ENCODE results near the gene ABCA10. TPM values are rescaled to one million over a fixed set of nuclear protein-coding genes. Genes with fewer than 3 reads are reported as not detected.
"Not testable (repeated sequence)": the region's sequence is repeated elsewhere in the genome, so short reads cannot be mapped to it uniquely, and the experiment has no call there.

The ABCA10 gene
- total RNA-seq: 0.64 TPM in 2 replicates

- intact Hi-C loops (cut with micrococcal nuclease): no loop called here
These were observed at the start of gene ABCA10 for GRCh38 chr17:69228576-69228975. Gene ABCA10, minus strand, starts transcription at chr17:69228824. Its CDS starts 3,466 bp downstream, at chr17:69225358.

- intact Hi-C loops (cut with micrococcal nuclease): not testable (repeated sequence)
These were observed 47.7 kb upstream of the ABCA10 start for GRCh38 chr17:69276279-69276678.

DNA sequence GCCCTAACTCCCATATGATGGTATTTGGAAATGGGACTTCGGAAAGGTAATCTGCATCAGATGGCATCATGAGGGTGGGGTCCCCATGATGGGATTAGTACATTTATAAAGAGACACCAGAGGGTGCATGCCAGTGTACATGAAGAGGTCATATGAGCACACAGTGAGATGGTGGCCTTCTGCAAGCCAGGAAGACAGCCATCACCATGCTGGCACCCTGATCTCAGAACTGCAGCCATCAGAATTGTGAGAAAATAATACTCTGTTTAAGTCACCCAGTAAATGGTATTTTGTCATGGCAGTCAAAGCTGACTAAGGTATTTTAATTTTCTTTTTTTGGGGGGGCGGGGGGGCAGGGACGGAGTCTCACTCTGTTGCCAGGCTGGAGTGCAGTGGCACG, 47.1 kb upstream of the ABCA10 start:
- intact Hi-C loops (cut with micrococcal nuclease): no loop called here

DNA sequence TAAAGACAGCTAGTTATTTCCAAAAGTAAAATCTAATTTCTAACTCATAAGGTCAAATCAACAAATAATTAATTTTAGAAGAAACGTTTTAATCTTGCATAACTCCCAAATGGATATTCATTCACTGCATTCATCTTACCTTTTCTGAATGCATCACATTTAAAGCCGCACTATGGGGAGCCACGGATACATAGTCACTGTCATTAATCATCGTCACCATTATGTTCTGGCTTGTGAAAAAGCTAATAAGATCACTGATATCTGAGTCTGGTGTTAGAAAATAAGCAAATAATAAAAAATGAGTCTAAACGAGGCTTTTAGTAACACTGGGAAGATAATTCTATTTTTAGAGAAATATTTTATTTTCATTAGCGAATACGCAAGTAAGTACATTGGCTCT, 42.4 kb upstream of the ABCA10 start:
- intact Hi-C loops (cut with micrococcal nuclease): no loop called here

DNA sequence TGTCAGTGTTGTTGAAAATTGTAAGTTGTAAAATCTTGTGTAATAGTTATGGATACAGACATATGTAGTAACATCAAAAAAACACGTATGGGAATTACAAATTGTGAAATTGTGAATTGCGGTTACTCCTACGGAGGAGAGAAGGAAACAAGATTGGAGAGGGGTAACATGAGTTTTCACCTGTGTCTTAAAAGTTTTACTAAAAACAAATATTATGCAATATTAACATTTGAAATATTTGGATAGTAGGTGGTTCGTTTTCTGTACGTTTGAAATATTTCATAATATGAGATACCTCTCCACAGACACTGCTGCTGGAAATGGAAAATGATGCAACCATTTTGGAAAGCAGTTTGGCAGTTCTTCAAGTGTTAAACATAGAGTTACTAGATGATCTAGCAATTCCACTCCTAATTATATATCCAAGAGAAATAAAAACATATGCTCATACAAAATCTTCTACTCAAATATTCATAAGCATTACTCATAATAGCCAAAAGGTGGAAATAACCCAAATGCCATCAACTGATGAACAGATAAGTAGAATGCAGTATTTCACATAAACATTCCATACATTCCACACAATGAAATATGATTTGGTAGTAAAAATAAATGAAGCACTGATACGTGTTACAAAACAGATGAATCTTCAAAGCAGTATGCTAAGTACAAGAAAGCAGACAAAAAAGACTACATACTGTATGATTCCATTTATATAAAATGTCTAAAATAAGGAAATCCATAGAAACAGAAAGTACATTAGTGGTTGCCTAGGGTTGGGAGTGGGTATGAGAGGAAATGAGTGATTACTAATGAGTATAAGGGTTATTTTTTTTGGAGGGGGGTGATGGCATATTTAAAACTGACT, 40.7 kb upstream of the ABCA10 start:
- intact Hi-C loops (cut with micrococcal nuclease): no loop called here

DNA sequence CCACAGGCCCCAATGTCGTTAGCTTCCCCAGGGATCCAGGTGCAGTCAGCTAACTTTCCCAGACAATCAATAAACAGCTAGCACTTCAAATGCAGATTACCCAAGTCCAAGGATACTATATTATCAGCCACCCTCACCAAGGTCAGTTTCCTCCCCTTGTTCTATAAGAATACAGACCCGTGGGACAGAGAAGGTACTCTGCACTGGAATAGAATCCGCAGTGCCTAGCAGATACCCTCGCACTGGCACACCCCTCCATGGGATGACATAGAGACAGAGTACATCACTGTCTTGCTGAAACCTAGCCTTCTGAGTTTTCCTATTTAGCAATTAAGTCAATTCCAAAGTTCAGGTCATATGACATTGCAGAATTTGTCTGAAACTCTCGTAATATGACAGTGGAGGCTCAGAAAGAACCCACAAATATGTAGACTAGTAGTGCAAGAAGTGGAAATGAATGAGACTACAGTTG, 40.0 kb upstream of the ABCA10 start:
- intact Hi-C loops (cut with micrococcal nuclease): no loop called here

GRCh38 chr17:69267219-69267618, 38.6 kb upstream of the ABCA10 start:
- intact Hi-C loops (cut with micrococcal nuclease): no loop called here

- intact Hi-C loops (cut with micrococcal nuclease): no loop called here
These were observed 37.2 kb upstream of the ABCA10 start for GRCh38 chr17:69265873-69266272.

DNA sequence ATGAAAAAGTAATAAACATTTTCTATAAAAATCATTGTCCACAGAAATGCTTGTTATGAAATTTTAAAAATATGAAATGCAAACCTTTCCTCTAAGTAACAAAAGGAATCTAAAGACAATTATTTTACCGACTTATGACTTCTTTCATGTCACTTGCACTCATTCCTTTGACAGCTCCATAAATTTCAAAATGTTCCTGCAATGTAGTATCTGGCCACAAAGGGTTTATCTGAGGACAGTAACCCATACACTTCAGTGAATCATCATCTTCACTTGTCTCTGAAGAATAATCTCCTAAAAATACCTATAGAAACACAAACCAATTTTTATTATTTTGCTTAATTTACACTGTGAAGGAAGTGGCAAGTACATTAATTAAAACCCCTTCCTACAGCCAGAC, 25.6 kb upstream of the ABCA10 start:
- intact Hi-C loops (cut with micrococcal nuclease): no loop called here

DNA sequence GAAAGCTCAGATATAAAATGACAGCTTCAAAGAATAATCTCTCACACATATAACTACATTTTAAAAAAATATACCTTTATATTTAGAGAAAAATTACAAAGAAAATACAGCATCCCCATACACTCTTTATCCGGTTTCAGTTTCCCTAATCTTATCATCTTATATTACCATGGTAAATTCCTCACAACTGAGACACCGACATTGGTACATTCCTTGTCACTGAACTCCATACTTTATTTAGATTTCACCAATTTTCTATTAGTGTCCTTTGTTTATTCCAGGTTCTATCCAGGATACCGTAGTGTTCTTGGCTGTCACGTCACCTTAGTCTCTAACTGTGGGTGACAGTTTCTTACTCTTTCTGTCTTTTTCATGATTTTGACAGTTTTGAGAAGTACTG, 22.0 kb upstream of the ABCA10 start:
- intact Hi-C loops (cut with micrococcal nuclease): no loop called here

GRCh38 chr17:69246726-69247375, 18.2 kb upstream of the ABCA10 start:
- intact Hi-C loops (cut with micrococcal nuclease): loop anchor here (1.0 kb wide), 1 partner anchor 470 kb away; no protein-coding TSS in a partner anchor

DNA sequence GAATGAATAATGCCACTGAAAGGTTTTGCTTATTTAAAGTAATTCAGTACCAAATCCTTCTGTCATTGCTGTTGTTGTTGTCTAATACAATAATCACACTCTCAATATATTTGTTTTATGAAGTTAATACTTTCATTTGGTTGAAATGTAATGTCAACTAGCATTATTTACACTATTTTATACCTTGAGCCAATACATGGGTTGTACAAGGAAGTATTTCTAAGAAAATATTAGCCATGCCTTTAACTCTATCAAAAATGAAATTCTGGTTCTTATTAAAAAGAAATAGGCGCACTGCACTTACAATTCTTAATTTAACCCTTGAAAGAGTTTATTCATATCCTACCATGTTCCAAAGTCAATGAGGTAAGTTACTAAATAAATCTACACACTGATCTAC, 17.6 kb upstream of the ABCA10 start:
- intact Hi-C loops (cut with micrococcal nuclease): no loop called here

GRCh38 chr17:69245617-69246016, 17.0 kb upstream of the ABCA10 start:
- intact Hi-C loops (cut with micrococcal nuclease): no loop called here

GRCh38 chr17:69239611-69240600, 11.3 kb upstream of the ABCA10 start:
- intact Hi-C loops (cut with micrococcal nuclease): loop anchor here (5.0 kb wide), 2 partner anchors 448 to 708 kb away; no protein-coding TSS in a partner anchor

DNA sequence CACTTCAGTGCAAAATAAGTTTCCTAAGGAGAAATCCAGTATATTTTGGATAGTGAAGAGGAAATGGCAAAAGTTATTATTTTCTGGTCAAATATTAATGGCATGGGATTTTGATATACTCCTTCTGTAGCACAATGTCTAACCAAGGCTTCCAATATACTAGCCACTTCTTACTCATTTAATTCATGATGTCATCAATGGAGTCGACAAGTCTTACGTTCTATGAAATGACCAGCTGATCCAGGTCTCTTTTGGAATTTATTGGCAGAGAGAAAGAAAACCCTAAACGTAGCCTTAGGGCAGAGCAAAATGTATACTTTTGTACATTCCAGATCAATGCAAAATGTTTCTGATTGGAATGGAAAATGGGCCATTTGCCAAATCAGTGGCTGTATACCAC, 8.3 kb upstream of the ABCA10 start:
- intact Hi-C loops (cut with micrococcal nuclease): loop anchor here (5.0 kb wide), 1 partner anchor 705 kb away; no protein-coding TSS in a partner anchor

DNA sequence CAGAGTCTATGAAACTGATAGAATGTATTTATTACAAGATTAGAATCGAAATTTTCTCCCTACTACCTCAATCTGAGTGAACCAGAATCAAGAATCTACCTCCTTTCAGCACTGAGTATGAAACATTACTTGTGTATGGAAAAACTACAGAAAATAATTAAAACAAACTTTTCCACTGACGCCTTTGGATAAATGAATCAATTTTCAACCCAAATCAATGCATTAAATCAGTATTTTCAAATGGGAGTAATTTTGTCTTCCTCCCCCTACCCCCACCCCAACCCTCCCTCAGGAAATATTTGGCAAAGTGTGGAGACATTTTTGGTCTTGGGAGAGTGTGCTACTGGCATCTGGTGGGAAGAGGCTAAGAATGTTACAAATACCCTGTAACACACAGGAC, 7.8 kb upstream of the ABCA10 start:
- intact Hi-C loops (cut with micrococcal nuclease): loop anchor here (5.0 kb wide), 1 partner anchor 704 kb away; no protein-coding TSS in a partner anchor

DNA sequence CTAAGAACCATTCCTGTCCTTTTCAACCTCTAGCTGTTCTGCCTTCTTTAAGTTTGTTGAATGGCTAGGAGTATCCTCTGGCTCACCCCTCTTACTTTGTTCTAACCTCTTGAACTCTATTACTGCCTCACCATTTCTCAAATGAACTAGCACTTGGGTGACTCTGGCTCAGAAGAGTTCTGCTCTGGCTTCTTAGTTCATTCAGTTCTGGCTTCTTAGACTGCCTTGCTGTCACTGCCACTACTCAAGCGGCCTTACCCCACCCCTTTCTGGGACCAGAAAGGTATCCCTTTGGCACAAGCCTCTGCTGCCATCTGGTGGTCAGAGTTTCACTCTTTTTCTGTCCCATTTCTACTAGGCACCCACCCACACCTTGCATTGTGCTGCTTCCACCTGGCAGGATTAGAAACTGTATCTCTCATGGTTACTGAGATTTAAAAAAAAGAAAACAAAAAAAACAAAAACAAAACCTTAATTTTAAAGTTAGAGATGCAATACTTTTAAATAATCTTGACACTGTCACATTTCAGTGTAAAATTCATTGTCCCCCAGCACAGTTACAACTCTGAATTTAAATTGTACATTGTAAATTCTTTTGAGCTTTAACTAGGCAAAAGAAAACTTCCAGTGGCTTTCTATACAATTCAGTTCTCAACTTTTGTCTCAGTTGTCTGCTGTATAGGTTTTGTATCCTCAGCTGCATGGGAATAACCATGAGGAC, 6.9 kb upstream of the ABCA10 start:
- intact Hi-C loops (cut with micrococcal nuclease): loop anchor here (1.0 to 5.0 kb wide), 3 partner anchors 458 to 703 kb away; no protein-coding TSS in a partner anchor

- intact Hi-C loops (cut with micrococcal nuclease): no loop called here
These were observed 4.0 kb upstream of the ABCA10 start for GRCh38 chr17:69232650-69233049.

DNA sequence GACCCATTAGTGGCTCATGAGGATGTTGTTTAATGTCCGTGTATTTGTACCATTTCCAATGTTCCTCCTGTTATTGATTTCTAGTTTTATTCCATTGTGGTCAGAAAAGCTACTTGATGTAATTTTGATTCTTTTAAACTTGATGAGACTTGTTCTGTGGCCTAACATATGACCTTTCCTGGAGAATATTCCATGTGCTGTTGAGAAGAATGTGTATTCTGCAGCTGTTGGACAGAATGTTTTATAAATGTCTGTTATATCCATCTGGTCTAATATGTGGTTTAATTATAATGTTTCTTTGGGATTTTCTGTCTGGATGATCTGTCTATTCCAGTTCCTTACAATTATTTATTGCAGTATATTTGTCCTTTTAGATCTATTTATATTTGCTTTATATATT, 2.9 kb upstream of the ABCA10 start:
- intact Hi-C loops (cut with micrococcal nuclease): no loop called here

DNA sequence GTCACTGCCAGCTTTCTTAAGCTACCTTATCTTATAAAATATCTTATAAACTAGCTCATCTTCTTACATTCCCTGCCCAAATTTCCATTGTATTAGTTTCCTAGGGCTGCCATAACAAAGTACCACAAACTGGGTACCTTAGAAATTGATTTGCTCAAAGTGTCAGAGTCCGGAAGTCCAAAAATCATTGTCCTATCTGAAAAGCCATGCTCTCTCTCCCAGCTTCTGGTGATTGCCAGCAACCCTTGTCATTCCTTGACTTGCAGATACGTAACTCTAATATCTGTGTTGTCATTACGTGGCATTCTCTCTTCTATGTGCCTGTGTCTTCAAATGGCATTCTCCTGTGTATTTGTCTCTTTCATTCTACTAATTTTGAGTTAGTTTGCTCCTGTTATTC, 2.3 kb upstream of the ABCA10 start:
- intact Hi-C loops (cut with micrococcal nuclease): no loop called here
